Transverse colon (tissue), 3 donors: ENCODE measurements around the gene IMMP1L.

Source experiments
- CTCF ChIP-seq, 5 experiments: fragments of 200-600 bp in 3 of 5; fragments of 450-650 bp in 2 of 5; sonication (generic) in 3 of 5; IDR thresholded peaks; 1 replicate in 2 of 5; 2 replicates in 3 of 5; pipeline ENCODE4 v1.5.1; 2016 to 2017; ENCODE audit warnings: antibody characterized with exemption in 5 of 5, inconsistent platforms in 3 of 5, mild to moderate bottlenecking in 2 of 5, moderate library complexity in 1 of 5
- POLR2A ChIP-seq: fragments of 450-650 bp; IDR thresholded peaks from one replicate; pipeline ENCODE4 v1.6.1; 2016; ENCODE audit warnings: antibody characterized with exemption, mild to moderate bottlenecking, moderate library complexity

GRCh38 chr11:31422703-31423102 is 86.7 kb downstream of the IMMP1L start:
- TF ChIP-seq CTCF (IDR thresholded peaks at IDR 0.05) (no peak), POLR2A (no peak)
